Epithelial cell of proximal tubule (primary cell): ENCODE data around the gene GGA3. TPM values are rescaled to one million over a fixed set of nuclear protein-coding genes. Genes with fewer than 3 reads are reported as not detected.

ENCODE experiments used
- DNase-seq: peaks from one replicate; pipeline ENCODE4 v3.0.0-alpha.2; 2011; ENCODE audit warnings: low read depth
- H3K4me3 ChIP-seq: 2 replicates; pipeline ENCODE4 v1.5.1; 2011; ENCODE audit warnings: low read depth, mild to moderate bottlenecking, low read length
- CTCF ChIP-seq: conservative IDR thresholded peaks from 2 replicates; pipeline ENCODE4 v1.5.1; 2012; ENCODE audit warnings: low read depth, mild to moderate bottlenecking, low read length
- total RNA-seq: library from RNA; depleted of rRNA; stranded (reverse); fragments of >200 nt; gene quantifications from 2 replicates; pipeline ENCODE4 v1.2.3, GENCODE V29; 2015

The GGA3 gene
- total RNA-seq, 1 donor from 2014 or later = 19.5 TPM

- no peak for TF ChIP-seq CTCF
- no peak overlapping the region for H3K4me3 ChIP-seq
Observed at GRCh38 chr17:75231741-75232464, 29.5 kb downstream of the GGA3 start.

GRCh38 chr17:75231071-75231470 lies 30.3 kb downstream of the GGA3 start:
- DNase-seq = no peak
- TF ChIP-seq CTCF = no peak
- H3K4me3 ChIP-seq = no peak overlapping the region

More at GRCh38 chr17:75231741-75232464, 29.5 kb downstream of the GGA3 start:
- no peak for DNase-seq

GRCh38 chr17:75228847-75229246 lies 32.6 kb downstream of the GGA3 start:
- no peak for TF ChIP-seq CTCF
- DNase-seq = no peak
- H3K4me3 ChIP-seq = no peak overlapping the region

- no peak overlapping the region for H3K4me3 ChIP-seq
- no peak for TF ChIP-seq CTCF
- no peak for DNase-seq
Observed at GRCh38 chr17:75228305-75228704, 33.1 kb downstream of the GGA3 start.

- no peak overlapping the region for H3K4me3 ChIP-seq
- no peak for TF ChIP-seq CTCF
- no peak for DNase-seq
Observed at GRCh38 chr17:75227729-75228128, 33.7 kb downstream of the GGA3 start.

GRCh38 chr17:75225016-75225415 lies 36.4 kb downstream of the GGA3 start:
- H3K4me3 ChIP-seq = no peak overlapping the region
- TF ChIP-seq CTCF = no peak

GRCh38 chr17:75219815-75220214 lies 41.6 kb downstream of the GGA3 start:
- no peak for DNase-seq
- no peak for TF ChIP-seq CTCF
- no peak overlapping the region for H3K4me3 ChIP-seq

More at GRCh38 chr17:75225016-75225415, 36.4 kb downstream of the GGA3 start:
- no peak for DNase-seq
